A549 (cell line): Measurements from ENCODE around the gene CARMIL3. TPM values are rescaled to one million over a fixed set of nuclear protein-coding genes. Genes with fewer than 3 reads are reported as not detected.
A peak's percentile ranks its signal among the peaks of the same experiment; 100 is the strongest.

Source experiments
- ATAC-seq, 2 experiments: fragments of 200-7000 bp in 1 of 2; fragments of >200 bp in 1 of 2; cut with Nextera tagmentation in 1 of 2; cut with Tn5 transposase in 1 of 2; 3 replicates each; pipeline versions ENCODE4 v1.8.0 to v1.9.1; 2018 to 2020; ENCODE audit warnings: mild to moderate bottlenecking in 1 of 2, moderate library complexity in 1 of 2
- CTCF ChIA-PET: fragments of 300-600 bp; sonication (Branson Sonifier 250); formaldehyde crosslinking; extraction: SDS; loops from one replicate; lab custom pipeline; 2021; ENCODE audit warnings: antibody characterized with exemption, inconsistent platforms; lab: Yijun Ruan, JAX
- POLR2A ChIA-PET: fragments of 350-600 bp; formaldehyde crosslinking; extraction: SDS; loops from one replicate; lab custom pipeline; 2021; ENCODE audit warnings: antibody characterized with exemption, inconsistent platforms; lab: Yijun Ruan, JAX
- DNase-seq, 2 experiments: peaks; one replicate each; pipeline versions ENCODE4 v3.0.0 to v3.0.0-alpha.2; 2011 to 2016; ENCODE audit warnings: low read depth in 1 of 2, low spot score in 1 of 2
- FAIRE-seq: peaks from 2 replicates; lab custom pipeline; 2011; peaks lifted over from hg19 to GRCh38; lab: Jason Lieb, UNC
- H3K27ac ChIP-seq, 2 experiments: fragments of >200 bp; sonication (Bioruptor Twin); formaldehyde crosslinking; 3 replicates each; pipeline ENCODE4 v1.5.1; 2016 to 2017
- H3K4me1 ChIP-seq: fragments of >200 bp; sonication (Bioruptor Twin); formaldehyde crosslinking; 3 replicates; pipeline ENCODE4 v1.6.1; 2016
- H3K4me2 ChIP-seq: fragments of >200 bp; sonication (Bioruptor Twin); formaldehyde crosslinking; 3 replicates; pipeline ENCODE4 v1.6.1; 2016
- H3K4me3 ChIP-seq: fragments of >200 bp; sonication (Bioruptor Twin); formaldehyde crosslinking; 3 replicates; pipeline ENCODE4 v1.5.1; 2016
- H3K9me3 ChIP-seq: fragments of >200 bp; sonication (Bioruptor Twin); formaldehyde crosslinking; 3 replicates; pipeline ENCODE4 v1.6.1; 2016
- ATOH8 ChIP-seq: fragments of 250-450 bp; sonication (Bioruptor Pico); IDR thresholded peaks from 2 replicates; pipeline ENCODE4 v1.5.0; 2020; ENCODE audit warnings: low read depth, mild to moderate bottlenecking, moderate library complexity
- BCL3 ChIP-seq: fragments of >200 bp; sonication (Bioruptor Twin); formaldehyde crosslinking; IDR thresholded peaks from 3 replicates; pipeline ENCODE4 v1.6.1; 2016
- CBX2 ChIP-seq: fragments of 200-600 bp; sonication (generic); IDR thresholded peaks from 2 replicates; pipeline ENCODE4 v1.6.1; 2016; ENCODE audit warnings: low read depth, mild to moderate bottlenecking, borderline replicate concordance
- CBX8 ChIP-seq: fragments of 200-600 bp; sonication (generic); IDR thresholded peaks from 2 replicates; pipeline ENCODE4 v1.6.1; 2016
- CHD4 ChIP-seq: fragments of 200-600 bp; sonication (generic); IDR thresholded peaks from 2 replicates; pipeline ENCODE4 v1.6.1; 2016; ENCODE audit warnings: antibody characterized with exemption, mild to moderate bottlenecking, borderline replicate concordance
- CTCF ChIP-seq: fragments of >200 bp; sonication (Bioruptor Twin); formaldehyde crosslinking; IDR thresholded peaks from 3 replicates; pipeline ENCODE4 v1.5.1; 2016
- E2F6 ChIP-seq: IDR thresholded peaks from 2 replicates; pipeline ENCODE4 v1.6.1; 2012; ENCODE audit warnings: low read depth, borderline replicate concordance
- EHMT2 ChIP-seq: fragments of 200-600 bp; sonication (generic); IDR thresholded peaks from 2 replicates; pipeline ENCODE4 v1.6.1; 2016; ENCODE audit warnings: antibody characterized with exemption, low read depth, mild to moderate bottlenecking, moderate library complexity
- ELK1 ChIP-seq: fragments of 150-350 bp; IDR thresholded peaks from 2 replicates; pipeline ENCODE4 v1.6.1; 2014; ENCODE audit warnings: low read depth, mild to moderate bottlenecking, low read length
- EP300 ChIP-seq, 2 experiments: fragments of >200 bp; sonication (Bioruptor Twin); formaldehyde crosslinking; IDR thresholded peaks; 2 replicates in 1 of 2; 3 replicates in 1 of 2; pipeline ENCODE4 v1.6.1; 2016 to 2017
- FOSB ChIP-seq: fragments of 250-450 bp; sonication (Bioruptor Pico); IDR thresholded peaks from 2 replicates; pipeline ENCODE4 v1.5.0; 2020; ENCODE audit warnings: mild to moderate bottlenecking, moderate library complexity
- FOSL2 ChIP-seq, 2 experiments: fragments of 450-650 bp in 1 of 2; fragments of >200 bp in 1 of 2; sonication (Bioruptor Twin) in 1 of 2; formaldehyde crosslinking; IDR thresholded peaks; 2 replicates each; pipeline versions ENCODE4 v1.5.0 to v1.6.1; 2016 to 2020; ENCODE audit warnings: mild to moderate bottlenecking in 1 of 2, moderate library complexity in 1 of 2
- FOXS1 ChIP-seq: fragments of 250-450 bp; sonication (Bioruptor Pico); IDR thresholded peaks from 2 replicates; pipeline ENCODE4 v1.5.0; 2020; ENCODE audit warnings: mild to moderate bottlenecking, moderate library complexity
- HEYL ChIP-seq: fragments of 250-450 bp; sonication (Bioruptor Pico); IDR thresholded peaks from 2 replicates; pipeline ENCODE4 v1.8.0; 2021; ENCODE audit warnings: mild to moderate bottlenecking, moderate library complexity
- JUN ChIP-seq, 2 experiments: fragments of >200 bp; sonication (Bioruptor Twin); formaldehyde crosslinking; IDR thresholded peaks; 2 replicates in 1 of 2; 3 replicates in 1 of 2; pipeline ENCODE4 v1.6.1; 2016 to 2017
- JUNB ChIP-seq: fragments of >200 bp; sonication (Bioruptor Twin); formaldehyde crosslinking; IDR thresholded peaks from 2 replicates; pipeline ENCODE4 v1.6.1; 2016
- KDM1A ChIP-seq: fragments of 200-600 bp; sonication (generic); IDR thresholded peaks from 2 replicates; pipeline ENCODE4 v1.6.1; 2016; ENCODE audit warnings: low read depth, mild to moderate bottlenecking
- KDM5A ChIP-seq: fragments of 200-600 bp; sonication (generic); IDR thresholded peaks from 2 replicates; pipeline ENCODE4 v1.6.1; 2016; ENCODE audit warnings: antibody characterized with exemption, mild to moderate bottlenecking
- MYC ChIP-seq: IDR thresholded peaks from 2 replicates; pipeline ENCODE4 v1.6.1; 2012; ENCODE audit warnings: mild to moderate bottlenecking, inconsistent platforms, low read length, improper control_type of control experiment, borderline replicate concordance
- NFE2L2 ChIP-seq: fragments of 150-350 bp; conservative IDR thresholded peaks from 2 replicates; pipeline ENCODE4 v1.6.1; 2014; ENCODE audit warnings: low read length
- NPAS2 ChIP-seq: fragments of 250-450 bp; sonication (Bioruptor Pico); IDR thresholded peaks from 2 replicates; pipeline ENCODE4 v1.8.0; 2022; ENCODE audit warnings: mild to moderate bottlenecking, moderate library complexity, borderline replicate concordance
- PHF8 ChIP-seq: fragments of 200-600 bp; sonication (generic); IDR thresholded peaks from 2 replicates; pipeline ENCODE4 v1.6.1; 2016; ENCODE audit warnings: low read depth, mild to moderate bottlenecking, antibody characterized with exemption, moderate library complexity, borderline replicate concordance
- RARB ChIP-seq: fragments of 250-450 bp; sonication (Bioruptor Pico); IDR thresholded peaks from 2 replicates; pipeline ENCODE4 v1.8.0; 2021; ENCODE audit warnings: mild to moderate bottlenecking, moderate library complexity
- RCOR1 ChIP-seq: fragments of 150-350 bp; IDR thresholded peaks from 2 replicates; pipeline ENCODE4 v1.6.1; 2014; ENCODE audit warnings: antibody characterized with exemption, low read length, low read depth
- REST ChIP-seq: fragments of 200-600 bp; sonication (generic); IDR thresholded peaks from 2 replicates; pipeline ENCODE4 v1.6.1; 2016; ENCODE audit warnings: antibody characterized with exemption, mild to moderate bottlenecking, moderate library complexity
- RFX5 ChIP-seq: fragments of 450-650 bp; IDR thresholded peaks from 2 replicates; pipeline ENCODE4 v1.7.1; 2014; ENCODE audit warnings: antibody characterized with exemption, mild to moderate bottlenecking, moderate library complexity
- RNF2 ChIP-seq: fragments of 200-600 bp; sonication (generic); IDR thresholded peaks from 2 replicates; pipeline ENCODE4 v1.6.1; 2016; ENCODE audit warnings: low read depth, mild to moderate bottlenecking, antibody characterized with exemption, moderate library complexity, borderline replicate concordance
- SREBF2 ChIP-seq: fragments of 450-650 bp; IDR thresholded peaks from 2 replicates; pipeline ENCODE4 v1.6.1; 2014; ENCODE audit warnings: mild to moderate bottlenecking, moderate library complexity
- TP53 ChIP-seq: fragments of 250-450 bp; sonication (Bioruptor Pico); IDR thresholded peaks from 2 replicates; pipeline ENCODE4 v1.5.0; 2021; ENCODE audit warnings: mild to moderate bottlenecking, moderate library complexity
- ZNF302 ChIP-seq: fragments of 250-450 bp; sonication (Bioruptor Pico); IDR thresholded peaks from 2 replicates; pipeline ENCODE4 v1.9.0; 2021; ENCODE audit warnings: inconsistent platforms, mild to moderate bottlenecking, moderate library complexity
- ZSCAN20 ChIP-seq: fragments of 250-450 bp; sonication (Bioruptor Pico); IDR thresholded peaks from 2 replicates; pipeline ENCODE4 v1.8.0; 2022; ENCODE audit warnings: mild to moderate bottlenecking, moderate library complexity
- WGBS: methylation state at CpG from one replicate; pipeline ENCODE4 v1.1.6; 2017; ENCODE audit errors: missing lambda C conversion rate; 5-methylcytosine and 5-hydroxymethylcytosine counted together
- polyA plus RNA-seq, 4 experiments: library from polyadenylated mRNA; depleted of rRNA in 3 of 4; stranded (reverse); fragments of >200 nt; fragmentation: RNase III in 1 of 4; extraction: RNeasy Plus Mini Kit Qiagen cat#74134 plus additional on column Dnase treatment in 1 of 4; gene quantifications; 2 replicates in 3 of 4; 3 replicates in 1 of 4; pipeline ENCODE4 v1.2.3, GENCODE V29; 2011 to 2017

The CARMIL3 gene
- polyA plus RNA-seq, 2 of the 4 experiments (the other 2 are of a cell fraction): 0.45 to 0.98 TPM

GRCh38 chr14:24032727-24033418 is 18.9 kb upstream of the CARMIL3 start:
- WGBS: 3% methylated on average over 2 of the region's 2 CpGs
- ChIA-PET CTCF (interaction anchor here (0.8 to 2.5 kb wide), 8 partner anchors 11 to 474 kb away, joined by 3 to 14 read pairs (median 4); no protein-coding TSS in a partner anchor), POLR2A (no interaction called here)
- FAIRE-seq (no peak), DNase-seq (peak; percentile 41 to 92), ATAC-seq (peak; percentile 22 to 61)
- Histone ChIP-seq H3K4me1 (peaks cover 52% of the 10 kb centered on the region), H3K27ac (peak overlapping the region; percentile 86 to 95), H3K9me3 (no peaks in the 10 kb centered on the region), H3K4me2 (peak overlapping the region; percentile 80), H3K4me3 (no peak overlapping the region)
- no peak for TF ChIP-seq KDM5A
- peak; percentile 84 for TF ChIP-seq JUNB
- no peak for TF ChIP-seq RCOR1
- TF ChIP-seq FOXS1: no peak
- TF ChIP-seq JUN (IDR thresholded peaks at IDR 0.05): peak; percentile 67 to 80; a peak in 3 of 5 replicates
- TF ChIP-seq EHMT2: no peak
- TF ChIP-seq CBX8: no peak
- no peak for TF ChIP-seq ATOH8 (CRISPR knock-in tag)
- no peak for TF ChIP-seq TP53
- TF ChIP-seq ZNF302: no peak
- TF ChIP-seq CBX2: no peak
- TF ChIP-seq KDM1A: no peak
- TF ChIP-seq NFE2L2: peak; percentile 92
- peak; percentile 81 for TF ChIP-seq FOSL2 (IDR thresholded peaks at IDR 0.05)
- TF ChIP-seq FOSL2 (CRISPR knock-in tag; IDR thresholded peaks at IDR 0.05): peak; percentile 81
- no peak for TF ChIP-seq CTCF
- TF ChIP-seq MYC: no peak
- TF ChIP-seq RFX5: no peak
- no peak for TF ChIP-seq RARB (CRISPR knock-in tag)
- no peak for TF ChIP-seq CHD4
- peak; percentile 68; the same call in 1 of the 3 replicates for TF ChIP-seq BCL3
- TF ChIP-seq REST: no peak
- TF ChIP-seq FOSB (CRISPR knock-in tag): no peak
- no peak for TF ChIP-seq ELK1
- no peak for TF ChIP-seq RNF2
- TF ChIP-seq NPAS2 (CRISPR knock-in tag): no peak
- no peak for TF ChIP-seq HEYL (CRISPR knock-in tag)
- no peak for TF ChIP-seq ZSCAN20 (CRISPR knock-in tag)
- no peak for TF ChIP-seq E2F6
- no peak for TF ChIP-seq SREBF2
- TF ChIP-seq EP300 (IDR thresholded peaks at IDR 0.05): peak; percentile 59 to 85; a peak in 3 of 5 replicates
- TF ChIP-seq PHF8: no peak
